ENCODE data around the gene WWOX.

- TF ChIP-seq, protein P1, sequence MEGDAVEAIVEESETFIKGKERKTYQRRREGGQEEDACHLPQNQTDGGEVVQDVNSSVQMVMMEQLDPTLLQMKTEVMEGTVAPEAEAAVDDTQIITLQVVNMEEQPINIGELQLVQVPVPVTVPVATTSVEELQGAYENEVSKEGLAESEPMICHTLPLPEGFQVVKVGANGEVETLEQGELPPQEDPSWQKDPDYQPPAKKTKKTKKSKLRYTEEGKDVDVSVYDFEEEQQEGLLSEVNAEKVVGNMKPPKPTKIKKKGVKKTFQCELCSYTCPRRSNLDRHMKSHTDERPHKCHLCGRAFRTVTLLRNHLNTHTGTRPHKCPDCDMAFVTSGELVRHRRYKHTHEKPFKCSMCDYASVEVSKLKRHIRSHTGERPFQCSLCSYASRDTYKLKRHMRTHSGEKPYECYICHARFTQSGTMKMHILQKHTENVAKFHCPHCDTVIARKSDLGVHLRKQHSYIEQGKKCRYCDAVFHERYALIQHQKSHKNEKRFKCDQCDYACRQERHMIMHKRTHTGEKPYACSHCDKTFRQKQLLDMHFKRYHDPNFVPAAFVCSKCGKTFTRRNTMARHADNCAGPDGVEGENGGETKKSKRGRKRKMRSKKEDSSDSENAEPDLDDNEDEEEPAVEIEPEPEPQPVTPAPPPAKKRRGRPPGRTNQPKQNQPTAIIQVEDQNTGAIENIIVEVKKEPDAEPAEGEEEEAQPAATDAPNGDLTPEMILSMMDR (conservative IDR thresholded peaks at IDR 0.05; ENCODE audit: low read depth, low read length): no peak
- no peak for TF ChIP-seq EZH2 (IDR thresholded peaks at IDR 0.05; ENCODE audit: borderline replicate concordance, low read depth, low read length, poor library complexity, severe bottlenecking)
Measured at GRCh38 chr16:79121906-79122305, 1022.5 kb downstream of the WWOX start.

All from A673 (cell line).